GM23338 (cell line): Measurements from ENCODE around the gene AOAH. TPM values are rescaled to one million over a fixed set of nuclear protein-coding genes. Genes with fewer than 3 reads are reported as not detected.

Experiments
- ATAC-seq: fragments of 200-7000 bp; cut with Tn5 transposase; 3 replicates; pipeline ENCODE4 v1.9.1; 2020
- DNase-seq: peaks from one replicate; pipeline ENCODE4 v3.0.0-alpha.2; 2015; ENCODE audit warnings: low spot score
- H2AFZ ChIP-seq: fragments of 200-600 bp; sonication (generic); 2 replicates; pipeline ENCODE4 v1.8.0; 2016; ENCODE audit warnings: antibody characterized with exemption, mild to moderate bottlenecking, moderate library complexity
- H3F3A ChIP-seq: fragments of 200-600 bp; sonication (generic); replicated peaks from 2 replicates; pipeline ENCODE4 v1.8.0; 2017; ENCODE audit warnings: antibody characterized with exemption, mixed run types, low read depth
- H3K27ac ChIP-seq: fragments of 200-600 bp; sonication (generic); 2 replicates; pipeline ENCODE4 v1.6.1; 2016; ENCODE audit warnings: low read depth
- H3K27me3 ChIP-seq: fragments of 200-600 bp; sonication (generic); 2 replicates; pipeline ENCODE4 v1.8.0; 2016; ENCODE audit warnings: mild to moderate bottlenecking, mixed run types, moderate library complexity; ENCODE audit not compliant: insufficient read depth
- H3K36me3 ChIP-seq: fragments of 200-600 bp; sonication (generic); 2 replicates; pipeline ENCODE4 v1.8.0; 2016; ENCODE audit warnings: mild to moderate bottlenecking; ENCODE audit not compliant: insufficient read depth
- H3K4me1 ChIP-seq: fragments of 200-600 bp; sonication (generic); 2 replicates; pipeline ENCODE4 v1.8.0; 2016; ENCODE audit warnings: mild to moderate bottlenecking, moderate library complexity; ENCODE audit not compliant: insufficient read depth
- H3K4me2 ChIP-seq: fragments of 200-600 bp; sonication (generic); 2 replicates; pipeline ENCODE4 v1.7.1; 2017; ENCODE audit warnings: mixed run types
- H3K4me3 ChIP-seq: fragments of 200-600 bp; sonication (generic); 2 replicates; pipeline ENCODE4 v1.6.1; 2016; ENCODE audit warnings: mixed run types
- H3K79me2 ChIP-seq: fragments of 200-600 bp; sonication (generic); replicated peaks from 2 replicates; pipeline ENCODE4 v1.8.0; 2017; ENCODE audit warnings: mild to moderate bottlenecking; ENCODE audit not compliant: insufficient read depth
- H3K9me2 ChIP-seq: fragments of 200-600 bp; sonication (generic); 2 replicates; pipeline ENCODE4 v1.8.0; 2017; ENCODE audit not compliant: insufficient read depth
- H4K20me1 ChIP-seq: fragments of 200-600 bp; sonication (generic); replicated peaks from 2 replicates; pipeline ENCODE4 v1.8.0; 2017; ENCODE audit warnings: mild to moderate bottlenecking; ENCODE audit not compliant: insufficient read depth
- H3K27ac Mint-ChIP-seq: 2 replicates; pipeline ENCODE4 v1.8.0; 2020; ENCODE audit warnings: inconsistent platforms, mild to moderate bottlenecking, moderate library complexity, mixed read lengths
- H3K27me3 Mint-ChIP-seq: 3 replicates; pipeline ENCODE4 v1.8.0; 2022; ENCODE audit warnings: low read depth, mild to moderate bottlenecking, moderate library complexity, mixed read lengths, inconsistent platforms; ENCODE audit not compliant: insufficient read depth, poor library complexity
- H3K36me3 Mint-ChIP-seq: 3 replicates; pipeline ENCODE4 v1.8.0; 2021; ENCODE audit warnings: low read depth, mild to moderate bottlenecking, inconsistent platforms, moderate library complexity, mixed read lengths
- H3K4me1 Mint-ChIP-seq: 3 replicates; pipeline ENCODE4 v1.8.0; 2020; ENCODE audit warnings: mild to moderate bottlenecking, inconsistent platforms, mixed read lengths
- H3K4me3 Mint-ChIP-seq: 3 replicates; pipeline ENCODE4 v1.8.0; 2021; ENCODE audit warnings: moderate library complexity, mild to moderate bottlenecking, inconsistent platforms, mixed read lengths
- H3K9me3 Mint-ChIP-seq: 3 replicates; pipeline ENCODE4 v1.8.0; 2020; ENCODE audit warnings: moderate library complexity, mild to moderate bottlenecking, inconsistent platforms, mixed read lengths
- CREB1 ChIP-seq: fragments of 250-450 bp; sonication (Bioruptor Pico); IDR thresholded peaks from 2 replicates; pipeline ENCODE4 v1.5.0; 2020; ENCODE audit warnings: low read depth, mild to moderate bottlenecking, moderate library complexity
- EZH2 ChIP-seq: fragments of 200-600 bp; sonication (generic); IDR thresholded peaks from one replicate; pipeline ENCODE4 v1.8.0; 2017; ENCODE audit warnings: antibody characterized with exemption, mild to moderate bottlenecking, low read depth; ENCODE audit not compliant: unreplicated experiment
- EZH2phosphoT487 ChIP-seq: fragments of 200-600 bp; sonication (generic); IDR thresholded peaks from one replicate; pipeline ENCODE4 v1.8.1; 2018; ENCODE audit warnings: antibody characterized with exemption; ENCODE audit not compliant: unreplicated experiment
- JUNB ChIP-seq: IDR thresholded peaks from one replicate; pipeline ENCODE4 v1.6.1; 2016; ENCODE audit warnings: antibody characterized with exemption; ENCODE audit not compliant: unreplicated experiment
- NANOG ChIP-seq: IDR thresholded peaks from 2 replicates; pipeline ENCODE4 v1.6.1; 2016; ENCODE audit warnings: antibody characterized with exemption, borderline replicate concordance
- POLR2AphosphoS5 ChIP-seq: IDR thresholded peaks from 2 replicates; pipeline ENCODE4 v1.6.1; 2016; ENCODE audit warnings: antibody characterized with exemption, low read depth
- STAT1 ChIP-seq: IDR thresholded peaks from one replicate; pipeline ENCODE4 v1.6.1; 2016; ENCODE audit warnings: antibody characterized with exemption; ENCODE audit not compliant: unreplicated experiment
- ZNF114 ChIP-seq: fragments of 250-450 bp; sonication (Bioruptor Pico); IDR thresholded peaks from 2 replicates; pipeline ENCODE4 v1.5.0; 2020; ENCODE audit warnings: mild to moderate bottlenecking, moderate library complexity
- ZNF331 ChIP-seq: fragments of 250-450 bp; sonication (Bioruptor Pico); IDR thresholded peaks from 2 replicates; pipeline ENCODE4 v1.5.0; 2020; ENCODE audit warnings: low read depth, mild to moderate bottlenecking, moderate library complexity
- ZNF462 ChIP-seq: fragments of 250-450 bp; sonication (Bioruptor Pico); IDR thresholded peaks from 2 replicates; pipeline ENCODE4 v1.5.0; 2020; ENCODE audit warnings: mild to moderate bottlenecking, moderate library complexity
- polyA plus RNA-seq: library from polyadenylated mRNA; unstranded; fragments of >200 nt; fragmentation: Nextera tagmentation; extraction: Ambion mirVana; gene quantifications from 2 replicates; pipeline ENCODE4 v1.2.1, GENCODE V29; 2016
- total RNA-seq: library from RNA; depleted of rRNA; stranded (reverse); fragments of >200 nt; shearing (Covaris generic); gene quantifications from 2 replicates; pipeline ENCODE4 v1.2.3, GENCODE V29; 2014
- TF ChIP-seq, protein P1 (sequence below), 2 experiments: fragments of 200-600 bp in 1 of 2; sonication (generic) in 1 of 2; conservative IDR thresholded peaks; 2 replicates each; pipeline versions ENCODE4 v1.5.1 to v1.6.1; 2016 to 2017; ENCODE audit warnings: antibody characterized with exemption in 2 of 2, low read depth in 2 of 2, mild to moderate bottlenecking in 2 of 2, moderate library complexity in 1 of 2
- TF ChIP-seq, protein P2 (sequence below): IDR thresholded peaks from one replicate; pipeline ENCODE4 v1.6.1; 2018; ENCODE audit warnings: antibody characterized with exemption; ENCODE audit not compliant: unreplicated experiment

The AOAH gene
- total and polyA plus RNA-seq, 2 experiments from 2014 or later: not detected

DNA sequence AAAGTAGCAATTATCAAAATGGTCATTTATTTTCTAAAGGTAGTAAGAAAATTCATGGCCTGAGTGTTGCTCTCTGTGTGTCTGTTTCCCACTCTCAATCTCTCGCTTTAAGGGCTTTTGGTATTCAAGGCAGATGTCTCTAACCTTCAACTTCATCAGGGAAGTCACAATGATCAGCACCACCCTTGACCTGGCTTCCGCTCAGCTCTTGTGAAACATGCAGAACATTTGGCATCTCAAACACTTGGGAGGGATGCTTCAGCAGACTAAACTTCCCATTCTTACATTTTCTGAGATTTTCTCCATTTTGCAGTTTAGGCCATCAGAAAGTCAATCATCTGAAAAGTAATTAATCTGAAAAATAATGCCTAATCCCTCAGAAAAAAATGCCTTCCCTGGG is 129.8 kb downstream of the AOAH start (continued):
- TF ChIP-seq, protein P1, sequence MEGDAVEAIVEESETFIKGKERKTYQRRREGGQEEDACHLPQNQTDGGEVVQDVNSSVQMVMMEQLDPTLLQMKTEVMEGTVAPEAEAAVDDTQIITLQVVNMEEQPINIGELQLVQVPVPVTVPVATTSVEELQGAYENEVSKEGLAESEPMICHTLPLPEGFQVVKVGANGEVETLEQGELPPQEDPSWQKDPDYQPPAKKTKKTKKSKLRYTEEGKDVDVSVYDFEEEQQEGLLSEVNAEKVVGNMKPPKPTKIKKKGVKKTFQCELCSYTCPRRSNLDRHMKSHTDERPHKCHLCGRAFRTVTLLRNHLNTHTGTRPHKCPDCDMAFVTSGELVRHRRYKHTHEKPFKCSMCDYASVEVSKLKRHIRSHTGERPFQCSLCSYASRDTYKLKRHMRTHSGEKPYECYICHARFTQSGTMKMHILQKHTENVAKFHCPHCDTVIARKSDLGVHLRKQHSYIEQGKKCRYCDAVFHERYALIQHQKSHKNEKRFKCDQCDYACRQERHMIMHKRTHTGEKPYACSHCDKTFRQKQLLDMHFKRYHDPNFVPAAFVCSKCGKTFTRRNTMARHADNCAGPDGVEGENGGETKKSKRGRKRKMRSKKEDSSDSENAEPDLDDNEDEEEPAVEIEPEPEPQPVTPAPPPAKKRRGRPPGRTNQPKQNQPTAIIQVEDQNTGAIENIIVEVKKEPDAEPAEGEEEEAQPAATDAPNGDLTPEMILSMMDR (conservative IDR thresholded peaks at IDR 0.05; ENCODE audit: low read depth in 2 of 2): no peak
- TF ChIP-seq POLR2AphosphoS5 (no peak), ZNF331 (CRISPR knock-in tag) (no peak), ZNF114 (CRISPR knock-in tag) (no peak), NANOG (no peak), EZH2 (no peak), EZH2phosphoT487 (no peak), STAT1 (no peak), JUNB (no peak)
- TF ChIP-seq, protein P2, sequence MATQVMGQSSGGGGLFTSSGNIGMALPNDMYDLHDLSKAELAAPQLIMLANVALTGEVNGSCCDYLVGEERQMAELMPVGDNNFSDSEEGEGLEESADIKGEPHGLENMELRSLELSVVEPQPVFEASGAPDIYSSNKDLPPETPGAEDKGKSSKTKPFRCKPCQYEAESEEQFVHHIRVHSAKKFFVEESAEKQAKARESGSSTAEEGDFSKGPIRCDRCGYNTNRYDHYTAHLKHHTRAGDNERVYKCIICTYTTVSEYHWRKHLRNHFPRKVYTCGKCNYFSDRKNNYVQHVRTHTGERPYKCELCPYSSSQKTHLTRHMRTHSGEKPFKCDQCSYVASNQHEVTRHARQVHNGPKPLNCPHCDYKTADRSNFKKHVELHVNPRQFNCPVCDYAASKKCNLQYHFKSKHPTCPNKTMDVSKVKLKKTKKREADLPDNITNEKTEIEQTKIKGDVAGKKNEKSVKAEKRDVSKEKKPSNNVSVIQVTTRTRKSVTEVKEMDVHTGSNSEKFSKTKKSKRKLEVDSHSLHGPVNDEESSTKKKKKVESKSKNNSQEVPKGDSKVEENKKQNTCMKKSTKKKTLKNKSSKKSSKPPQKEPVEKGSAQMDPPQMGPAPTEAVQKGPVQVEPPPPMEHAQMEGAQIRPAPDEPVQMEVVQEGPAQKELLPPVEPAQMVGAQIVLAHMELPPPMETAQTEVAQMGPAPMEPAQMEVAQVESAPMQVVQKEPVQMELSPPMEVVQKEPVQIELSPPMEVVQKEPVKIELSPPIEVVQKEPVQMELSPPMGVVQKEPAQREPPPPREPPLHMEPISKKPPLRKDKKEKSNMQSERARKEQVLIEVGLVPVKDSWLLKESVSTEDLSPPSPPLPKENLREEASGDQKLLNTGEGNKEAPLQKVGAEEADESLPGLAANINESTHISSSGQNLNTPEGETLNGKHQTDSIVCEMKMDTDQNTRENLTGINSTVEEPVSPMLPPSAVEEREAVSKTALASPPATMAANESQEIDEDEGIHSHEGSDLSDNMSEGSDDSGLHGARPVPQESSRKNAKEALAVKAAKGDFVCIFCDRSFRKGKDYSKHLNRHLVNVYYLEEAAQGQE: no peak

DNA sequence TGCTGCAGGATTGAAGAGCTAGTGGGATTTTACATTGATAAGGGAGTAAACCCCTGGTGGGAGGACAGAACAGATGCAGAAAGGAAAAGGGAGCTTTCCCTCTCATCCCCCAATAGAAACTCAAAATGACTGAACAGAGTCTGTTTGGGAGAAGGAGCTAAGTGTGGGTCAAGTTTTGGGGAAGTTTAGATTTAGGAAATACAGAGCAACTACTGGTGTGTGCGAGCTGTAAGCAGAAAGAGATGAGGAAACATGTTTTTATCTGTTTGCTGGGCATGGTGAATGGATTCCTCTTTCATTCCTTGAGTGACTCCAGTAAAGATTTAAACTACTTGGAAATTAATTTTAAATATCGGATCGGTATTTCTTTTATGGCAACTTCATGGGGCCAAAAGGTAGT is 132.7 kb downstream of the AOAH start:
- H3K36me3 ChIP-seq: no peaks in the 10 kb centered on the region
- peaks cover 6% of the 10 kb centered on the region; the same call in 1 of the 2 replicates for H3K4me1 ChIP-seq
- Mint-ChIP-seq H3K27ac (no peak overlapping the region), H3K36me3 (no peaks in the 10 kb centered on the region), H3K27me3 (peaks cover 2% of the 10 kb centered on the region), H3K9me3 (peaks cover 4% of the 10 kb centered on the region; the same call in 2 of the 3 replicates), H3K4me3 (no peak overlapping the region), H3K4me1 (peaks cover 15% of the 10 kb centered on the region; the same call in 2 of the 3 replicates)
- H2AFZ ChIP-seq: peak overlapping the region; percentile 72; the same call in 1 of the 2 replicates
- no peak overlapping the region for H3K4me3 ChIP-seq
- DNase-seq (no peak), ATAC-seq (no peak)
- no peaks in the 10 kb centered on the region for H3K79me2 ChIP-seq
- no peaks in the 10 kb centered on the region for H3F3A ChIP-seq
- H3K27me3 ChIP-seq: no peaks in the 10 kb centered on the region
- H3K4me2 ChIP-seq: no peak overlapping the region
- H4K20me1 ChIP-seq: no peaks in the 10 kb centered on the region
- no peak overlapping the region for H3K27ac ChIP-seq
- 0 out of 2 replicates have a peak, but pooled peaks cover 4% of the 10 kb centered on the region for H3K9me2 ChIP-seq
- TF ChIP-seq, protein P1 (conservative IDR thresholded peaks at IDR 0.05; ENCODE audit: low read depth in 2 of 2): no peak
- TF ChIP-seq CREB1 (CRISPR knock-in tag): no peak
- no peak for TF ChIP-seq ZNF331 (CRISPR knock-in tag)
- no peak for TF ChIP-seq EZH2phosphoT487
- no peak for TF ChIP-seq ZNF462
- TF ChIP-seq NANOG: no peak
